Muscle of arm (tissue), 12 donors: ENCODE results near the gene JAG1. TPM values are rescaled to one million over a fixed set of nuclear protein-coding genes. Genes with fewer than 3 reads are reported as not detected.

Experiments used
- DNase-seq: peaks from one replicate; pipeline ENCODE4 v3.0.0-alpha.2; 2013
- polyA plus RNA-seq, 12 donors: library from polyadenylated mRNA; unstranded; fragments of 120-200 nt; gene quantifications; one replicate each; pipeline ENCODE4 v1.2.1, GENCODE V29; 2013; ENCODE audit not compliant: insufficient read length in 12 of 12

The JAG1 gene
- polyA plus RNA-seq, 12 donors: 26.4 to 72.9 (median 35.1) TPM; not detected in 1

DNA sequence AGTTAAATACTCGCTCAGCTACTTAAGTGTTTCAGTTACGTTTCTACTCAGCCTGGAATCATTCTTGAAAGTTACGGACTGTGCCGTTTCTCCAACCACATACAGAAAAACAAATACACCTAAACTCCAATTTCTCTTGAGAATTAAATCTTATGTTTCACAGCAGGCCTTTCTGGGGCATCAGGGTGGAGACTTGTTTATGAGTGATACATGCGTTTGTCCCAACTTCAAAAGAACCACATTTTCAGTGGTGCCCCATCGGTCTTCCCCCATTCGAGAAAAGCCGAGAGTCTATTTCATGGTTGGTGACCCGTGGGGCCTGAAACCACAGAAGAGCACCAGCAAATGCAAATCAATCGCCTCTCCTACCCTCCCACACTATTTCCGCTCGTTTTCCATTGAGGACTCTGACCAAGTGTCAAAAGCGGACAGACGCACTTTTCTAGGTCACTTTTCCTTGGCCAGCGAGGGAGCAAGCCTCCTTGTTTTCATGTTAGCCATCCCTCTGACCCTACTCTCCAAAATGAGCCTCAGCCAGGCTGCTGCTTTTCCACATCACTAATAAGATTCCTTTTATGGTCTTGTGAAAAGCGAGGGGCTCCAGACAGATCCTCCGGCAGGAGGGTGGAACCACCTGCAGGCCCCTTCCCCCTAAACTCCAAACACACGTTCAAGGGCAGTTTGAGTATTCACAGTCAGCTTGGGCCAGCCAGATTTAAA is 3.1 kb downstream of the JAG1 start:
- DNase-seq: no peak

DNA sequence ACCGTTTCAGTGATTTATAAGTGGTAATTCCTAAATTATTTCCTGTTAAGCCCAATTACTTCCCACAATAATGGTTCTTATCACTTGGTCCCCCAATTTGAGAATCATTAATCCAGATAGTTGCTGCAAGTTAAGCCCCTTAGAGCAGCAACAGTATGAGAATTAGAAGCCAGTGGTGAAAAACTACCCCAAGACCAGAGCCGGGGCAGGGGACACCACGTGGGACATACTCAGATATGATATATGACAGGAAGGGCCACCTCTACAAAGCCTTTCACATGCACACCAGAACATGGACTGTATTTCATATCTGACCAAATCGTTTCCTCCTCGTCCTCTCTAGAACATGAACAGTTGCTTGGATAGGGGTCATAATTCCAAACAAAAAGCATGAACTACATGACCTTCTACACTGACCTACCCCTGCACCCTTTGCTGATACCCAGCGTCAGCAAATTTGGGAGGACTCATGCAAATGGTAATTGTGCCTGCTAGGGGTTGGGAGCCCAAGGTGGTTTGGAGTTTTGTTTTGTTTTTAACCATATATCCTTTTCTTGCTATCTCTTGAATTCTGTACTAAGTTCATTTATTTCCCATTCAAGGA is 3.9 kb downstream of the JAG1 start:
- DNase-seq: no peak

DNA sequence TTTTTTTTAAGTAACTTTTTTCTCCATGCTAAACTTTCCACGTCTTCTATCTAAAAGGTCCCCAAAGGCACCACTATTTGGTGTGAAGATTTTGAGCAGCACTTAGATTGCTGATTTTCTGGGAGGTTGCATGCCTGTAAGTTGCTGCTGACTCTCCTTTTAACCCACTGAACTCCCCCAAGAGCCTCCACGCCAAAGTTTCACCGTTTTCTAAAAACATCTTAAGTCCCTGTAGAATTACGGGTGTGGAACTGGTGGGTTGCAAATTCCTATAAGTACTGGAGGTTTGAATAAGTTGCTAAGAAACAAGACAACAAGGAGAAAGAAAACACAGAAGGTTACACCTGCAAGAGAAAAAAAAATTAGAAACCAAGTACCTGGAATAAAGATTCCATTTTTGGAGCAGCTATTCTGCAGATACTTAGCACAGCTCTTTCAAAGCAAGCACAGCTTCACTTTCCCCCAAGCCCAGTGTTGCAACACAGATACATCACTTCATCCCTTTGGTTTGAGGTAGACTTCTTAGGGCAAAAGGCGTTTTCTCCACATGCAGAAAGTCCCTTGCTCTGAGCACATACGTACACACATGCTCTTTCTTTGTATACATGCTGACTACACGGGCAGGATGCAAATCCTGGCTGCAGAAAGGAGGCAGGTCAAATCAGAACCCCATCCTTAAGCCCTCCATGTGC is 5.0 kb downstream of the JAG1 start:
- DNase-seq: no peak

DNA sequence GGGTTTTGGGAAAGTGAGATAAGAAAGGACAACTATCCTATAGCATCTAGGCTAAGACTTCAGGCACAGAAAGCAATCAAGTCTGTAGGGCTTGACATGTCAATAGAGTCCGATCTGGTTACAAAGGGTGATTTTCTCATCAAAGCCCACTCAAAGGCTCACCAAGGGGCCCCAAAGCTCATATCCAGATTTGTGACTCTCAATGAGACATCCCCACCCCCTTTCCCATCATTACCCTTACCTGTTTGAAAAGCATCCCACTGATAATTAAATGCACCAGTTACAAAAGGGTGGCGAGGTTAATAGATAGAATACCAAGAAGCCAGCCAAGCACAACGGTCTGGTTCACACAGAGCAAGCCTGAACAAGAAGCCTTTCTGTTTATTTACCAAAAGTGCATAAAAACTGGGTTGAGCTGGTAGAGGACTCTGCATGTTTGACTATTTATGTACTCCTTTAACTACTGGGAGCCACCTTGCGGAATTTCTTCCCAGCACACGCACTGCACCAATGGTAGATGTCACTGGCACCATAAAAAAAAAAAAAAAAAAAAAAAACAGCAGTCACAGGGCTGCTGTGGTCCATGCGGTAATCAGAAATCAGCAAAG is 6.1 kb downstream of the JAG1 start:
- no peak for DNase-seq

DNA sequence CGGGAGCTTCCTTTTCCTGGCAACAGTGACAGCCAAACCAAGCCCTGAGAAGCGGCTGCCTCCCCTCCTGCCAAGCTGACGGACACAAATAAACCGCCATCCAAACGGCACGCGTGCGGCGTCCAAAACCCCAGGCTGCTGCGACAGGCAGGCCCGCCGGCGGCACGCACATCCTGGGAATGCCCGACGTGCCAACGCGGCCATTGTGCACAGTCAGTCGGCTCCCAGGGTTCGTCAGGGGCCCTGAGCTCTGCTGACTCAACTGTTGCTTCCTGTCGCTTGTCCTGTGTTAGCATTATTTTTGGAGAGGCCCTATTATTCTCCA is 6.8 kb downstream of the JAG1 start:
- DNase-seq: no peak

DNA sequence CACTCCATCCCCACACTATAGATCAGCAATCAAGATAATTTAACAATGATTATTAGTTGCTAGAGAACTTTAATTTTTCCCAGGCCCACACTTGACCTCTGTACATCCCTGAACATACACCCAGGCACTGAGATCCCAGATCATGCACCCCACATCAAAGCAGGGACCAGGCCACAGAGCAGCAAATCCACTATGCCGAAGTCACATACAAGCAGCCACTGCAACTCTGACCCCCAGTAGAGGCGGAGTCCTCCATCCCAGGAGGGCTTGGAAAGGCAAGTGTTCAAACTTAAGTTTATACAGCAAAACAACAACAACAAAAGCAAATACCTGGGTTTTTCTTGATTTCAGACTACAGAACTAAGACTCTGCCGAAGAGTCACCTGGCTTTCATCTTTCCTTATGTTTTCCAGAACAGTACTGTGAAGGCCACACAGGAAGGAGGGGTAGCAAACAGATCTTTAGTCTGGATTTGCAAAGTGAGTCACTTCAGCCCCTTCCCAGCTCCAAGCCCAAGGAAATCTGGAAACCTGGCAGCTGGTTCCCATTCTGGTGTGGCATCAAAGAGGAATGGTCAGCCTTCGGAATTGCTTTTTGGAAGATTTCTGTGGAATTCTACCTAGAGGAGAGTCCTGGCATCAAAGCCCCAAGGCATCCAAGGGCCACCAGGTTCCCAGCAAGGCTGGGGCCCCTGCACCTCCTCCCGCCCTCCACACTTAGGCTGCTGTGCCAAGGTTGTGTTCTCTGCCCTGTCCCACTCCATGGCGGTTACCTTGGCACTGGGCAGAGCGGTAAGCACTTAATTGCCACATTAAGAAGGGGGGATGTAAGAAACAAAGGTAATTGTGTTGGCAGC is 7.3 kb downstream of the JAG1 start:
- no peak for DNase-seq

DNA sequence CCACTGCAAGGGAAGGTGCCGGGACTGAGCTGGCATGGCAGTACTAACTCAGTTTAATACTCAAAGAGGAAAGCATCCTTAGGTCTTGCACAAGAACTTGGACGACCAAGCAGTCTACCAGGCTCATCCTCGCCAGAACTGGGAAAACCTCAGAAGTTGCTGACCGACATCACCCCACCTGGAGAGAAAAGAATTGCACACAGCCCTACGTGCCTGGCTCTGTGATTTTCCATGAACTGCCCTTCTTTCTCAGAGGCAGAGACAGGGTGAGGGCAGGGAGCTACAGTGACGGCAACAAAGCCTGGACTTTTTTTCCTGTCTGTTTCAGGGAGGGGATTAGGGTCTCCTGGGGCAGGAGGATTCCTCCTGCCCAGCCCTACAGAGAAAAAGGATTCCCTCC is 8.0 kb downstream of the JAG1 start:
- DNase-seq: no peak

DNA sequence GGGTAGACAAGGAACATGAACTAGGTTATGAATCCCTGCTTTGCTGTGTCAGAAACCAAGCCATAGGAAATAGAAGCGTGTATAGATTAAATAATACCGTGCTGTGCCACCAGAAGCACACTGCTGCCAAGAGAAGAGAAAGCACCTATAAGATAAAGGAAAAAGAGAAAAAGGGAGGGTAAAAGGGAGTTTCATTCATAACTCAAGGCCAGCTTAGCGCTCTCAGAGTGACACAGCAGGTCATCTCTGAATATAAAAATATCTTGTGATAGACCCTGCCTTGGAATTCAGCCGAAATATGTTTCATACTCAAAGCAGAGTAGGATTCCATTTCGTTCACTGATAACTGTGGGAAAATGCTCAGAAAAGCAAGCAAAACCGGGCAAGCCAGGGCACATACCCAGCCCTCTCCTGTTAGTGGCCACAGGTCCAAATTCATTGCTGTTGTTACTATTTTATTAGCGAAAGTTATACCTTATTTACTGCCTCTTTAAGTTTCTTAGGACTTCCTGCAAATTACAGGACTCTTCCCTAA is 8.7 kb downstream of the JAG1 start:
- DNase-seq: no peak

DNA sequence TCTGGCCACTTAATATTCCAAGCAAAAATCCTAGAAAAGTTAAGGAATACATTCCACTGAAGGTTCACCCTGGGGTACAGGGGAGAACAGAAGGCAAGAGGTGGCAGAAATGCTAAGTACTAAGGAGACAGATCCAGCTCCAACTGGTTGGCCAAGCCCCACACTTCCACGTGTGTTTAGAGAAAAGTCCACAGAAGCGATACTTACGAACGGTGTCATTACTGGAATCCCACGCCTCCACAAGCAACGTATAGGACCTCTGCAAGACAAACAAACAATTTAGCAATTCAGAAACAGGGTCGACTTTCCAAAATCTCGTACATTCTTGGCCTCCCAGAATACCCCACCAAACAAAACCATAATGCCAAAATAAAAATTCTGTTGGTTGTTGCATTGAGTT is 10.0 kb downstream of the JAG1 start:
- DNase-seq: no peak

DNA sequence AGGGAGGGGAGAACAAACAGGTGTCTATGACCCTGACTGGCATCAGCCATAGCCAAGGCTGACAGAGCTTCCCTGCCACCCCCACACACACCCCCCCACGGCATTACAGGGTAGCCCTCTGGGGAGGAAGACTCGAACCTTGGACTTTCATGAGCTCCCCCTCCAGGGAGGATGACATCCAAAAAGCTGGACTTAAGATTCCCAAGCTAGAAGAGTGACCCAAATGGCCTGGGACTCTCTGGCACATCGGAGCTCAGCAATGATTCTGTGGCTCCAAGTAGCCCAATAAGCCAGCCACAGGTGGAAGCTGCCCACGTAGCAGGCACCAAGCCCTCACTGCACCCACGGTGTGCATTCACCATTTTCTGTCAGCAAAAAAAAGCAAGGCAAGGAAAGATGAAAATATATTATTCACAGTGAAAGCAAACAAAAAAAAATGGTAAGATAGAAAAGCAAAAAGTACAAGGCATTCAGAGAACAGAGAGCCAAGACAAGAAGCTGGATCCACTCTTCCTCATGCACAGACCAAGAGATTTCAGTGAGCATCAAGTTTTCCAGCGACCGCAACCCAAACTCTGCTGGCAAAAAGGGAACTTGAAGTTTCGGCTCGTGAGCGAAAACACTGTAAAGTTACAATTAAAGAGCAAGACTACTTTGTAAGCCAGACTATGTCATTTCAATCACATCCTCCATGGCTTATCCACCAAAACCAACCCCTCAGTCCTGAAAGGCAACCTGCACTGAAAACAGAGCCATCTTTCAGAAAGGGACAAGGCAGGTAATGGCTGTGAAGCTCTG is 10.9 kb downstream of the JAG1 start:
- DNase-seq: no peak

DNA sequence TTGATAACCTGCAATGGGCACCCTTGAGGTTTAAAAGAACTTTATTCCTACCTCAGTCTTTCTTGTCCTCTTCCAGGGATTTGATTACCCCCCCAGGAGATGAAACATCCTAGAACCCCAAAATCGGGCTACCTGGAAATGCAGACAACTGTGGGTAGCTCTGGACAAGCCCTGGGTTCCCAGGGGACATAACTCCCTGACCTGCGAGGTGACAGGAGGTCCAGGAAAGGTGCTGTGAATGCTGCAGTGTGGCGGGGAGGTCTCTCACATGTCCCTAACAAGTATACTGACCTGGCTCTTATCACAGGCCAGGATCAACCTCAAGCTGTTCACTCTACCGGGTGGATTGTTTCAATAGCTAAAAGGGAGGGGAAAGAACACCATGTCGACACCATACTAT is 11.6 kb downstream of the JAG1 start:
- DNase-seq: no peak

DNA sequence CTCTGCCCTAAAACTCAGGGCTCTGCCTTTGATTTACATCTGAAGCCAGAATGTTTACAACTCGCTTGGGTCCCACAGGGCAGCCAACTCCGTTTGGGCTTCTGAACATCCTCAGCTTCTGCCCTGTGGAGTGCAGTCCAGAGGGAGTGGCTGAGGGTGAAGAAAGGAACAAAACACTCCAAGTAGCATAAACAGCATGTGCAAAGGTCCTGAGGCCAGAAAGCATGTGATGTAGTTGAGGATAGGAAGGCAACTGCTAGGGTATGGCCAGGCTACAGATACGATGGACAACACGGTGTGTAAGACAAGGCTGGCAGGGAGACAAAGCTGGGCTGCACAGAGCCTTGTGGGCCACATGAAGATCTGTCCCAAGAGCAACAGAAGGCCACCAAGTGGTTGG is 12.5 kb downstream of the JAG1 start:
- DNase-seq: no peak

DNA sequence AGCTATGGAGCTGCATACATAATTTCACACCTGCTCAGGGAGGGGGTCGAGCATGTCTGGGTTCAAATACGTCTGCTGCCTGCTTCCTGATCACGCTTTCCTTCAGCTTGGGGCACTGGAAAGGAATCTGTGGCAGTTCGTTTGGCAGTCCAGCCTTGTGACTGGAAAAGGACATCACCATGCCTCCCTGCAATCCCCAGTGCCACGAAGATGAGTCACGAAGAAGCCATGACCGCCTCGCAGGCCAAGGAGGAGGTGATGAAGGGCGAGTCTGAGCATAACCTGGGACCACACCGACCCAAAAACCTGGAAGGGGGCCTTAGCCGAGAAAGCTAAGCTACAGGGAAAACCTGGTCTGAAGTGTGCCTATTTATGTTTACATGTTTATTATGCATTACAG is 13.1 kb downstream of the JAG1 start:
- no peak for DNase-seq

DNA sequence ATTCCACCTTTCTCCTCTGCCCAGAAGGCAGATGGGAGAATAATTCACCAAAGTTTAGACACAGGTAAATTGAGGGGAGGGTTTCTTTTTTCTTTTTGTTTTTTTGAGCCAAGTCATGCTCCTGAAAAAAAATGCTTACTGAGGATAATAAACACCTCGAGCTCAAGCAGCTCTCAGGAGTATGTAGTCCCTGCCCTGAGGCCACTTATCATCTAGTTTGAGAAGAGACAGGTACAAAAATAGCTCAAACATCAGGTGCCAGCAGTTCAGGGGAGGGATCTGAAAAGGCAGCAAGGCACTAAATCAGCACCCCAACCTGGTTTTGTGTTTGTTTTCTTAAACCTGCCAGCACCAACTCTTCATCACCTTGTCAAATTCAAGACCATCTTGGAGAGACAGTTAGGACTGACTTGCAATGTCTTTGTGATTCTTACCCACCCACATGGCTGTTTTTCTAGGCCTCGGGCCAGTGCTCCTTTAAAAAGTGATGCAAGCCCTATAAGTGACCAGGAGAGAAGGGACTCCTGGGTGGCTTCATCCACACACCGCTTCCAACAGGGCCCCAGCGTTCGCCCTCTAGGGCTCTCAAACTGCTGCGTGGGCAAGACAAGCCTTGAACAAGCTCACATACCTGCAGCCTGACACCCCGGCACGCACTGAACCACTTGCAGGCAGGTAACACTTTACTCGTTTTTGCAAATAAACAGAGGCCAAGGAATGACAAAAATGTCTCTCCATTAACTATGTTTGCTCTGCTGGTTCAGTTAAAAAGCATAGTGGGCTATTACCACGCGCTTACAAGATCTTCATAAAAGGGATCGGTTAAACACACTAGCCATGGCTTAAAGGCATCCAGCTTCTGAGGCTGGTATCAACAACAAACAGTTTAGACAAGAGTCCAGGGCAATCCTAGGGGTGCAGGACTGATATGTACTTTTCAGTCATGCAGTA is 13.9 kb downstream of the JAG1 start:
- DNase-seq: no peak

DNA sequence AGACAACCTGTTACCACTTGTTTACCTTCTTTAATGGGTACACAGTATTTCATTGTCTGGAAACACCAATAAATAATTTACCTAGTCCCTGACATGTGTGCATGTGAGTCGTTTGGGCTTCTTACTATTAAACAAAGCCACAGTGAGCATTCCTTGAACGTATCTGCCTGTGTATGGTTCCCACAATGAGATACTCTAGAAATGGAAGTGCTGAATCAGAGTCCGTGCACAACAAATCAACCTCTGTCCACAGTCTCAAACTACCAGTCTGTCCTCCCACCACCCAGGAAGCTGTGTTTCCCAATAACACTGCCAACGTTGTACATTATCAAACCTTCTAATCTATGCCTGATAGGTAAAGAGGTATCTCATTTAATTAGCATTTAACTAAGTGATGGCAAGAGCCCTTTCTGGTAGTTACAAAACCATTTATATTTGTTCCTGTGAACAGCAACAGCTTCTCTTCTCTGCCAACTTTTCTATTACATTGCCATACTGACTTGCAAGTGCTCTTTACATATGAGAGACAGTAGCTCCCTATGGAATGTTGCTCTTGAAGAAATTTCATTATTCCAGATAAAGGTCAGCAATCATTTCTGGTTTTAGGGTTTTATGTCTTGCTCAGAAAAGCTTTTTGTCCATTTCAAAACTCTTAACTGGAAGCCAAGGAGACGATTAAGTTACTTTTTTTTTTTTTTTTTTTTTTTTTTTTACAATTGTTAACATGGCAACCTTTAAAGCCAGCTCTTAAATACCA is 14.7 kb downstream of the JAG1 start:
- no peak for DNase-seq

DNA sequence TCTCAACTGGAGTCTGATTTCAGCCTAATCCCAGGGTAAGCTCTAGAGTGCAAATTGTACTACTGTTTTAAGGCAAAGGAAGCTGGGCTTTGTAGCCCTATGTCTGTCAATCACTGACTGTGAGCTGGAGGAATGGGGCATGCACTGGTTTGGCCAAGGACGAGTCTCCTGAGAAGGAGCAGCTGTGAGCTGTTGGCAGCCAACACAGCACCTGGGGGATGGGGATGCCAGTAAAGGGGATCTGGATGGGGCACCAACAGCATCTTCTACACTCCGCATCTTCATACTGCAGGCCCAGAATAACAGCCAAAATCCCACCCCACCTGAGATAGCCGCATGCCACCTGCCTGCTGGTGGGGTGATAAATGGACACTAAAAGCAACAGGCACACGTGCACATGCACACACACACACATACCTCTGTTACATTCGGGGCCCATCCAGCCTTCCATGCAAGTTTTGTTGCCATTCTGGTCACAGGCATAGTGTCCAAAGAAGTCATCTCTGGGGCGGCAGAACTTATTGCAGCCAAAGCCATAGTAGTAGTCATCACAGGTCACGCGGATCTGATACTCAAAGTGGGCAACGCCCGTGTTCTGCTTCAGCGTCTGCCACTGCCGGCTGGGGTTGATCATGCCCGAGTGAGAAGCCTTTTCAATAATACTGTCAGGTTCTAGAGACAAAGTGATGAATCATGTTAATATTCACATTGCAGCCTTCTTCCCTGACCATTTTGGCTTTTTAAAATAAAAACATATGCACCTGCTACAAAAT is 15.6 kb downstream of the JAG1 start:
- DNase-seq: no peak

DNA sequence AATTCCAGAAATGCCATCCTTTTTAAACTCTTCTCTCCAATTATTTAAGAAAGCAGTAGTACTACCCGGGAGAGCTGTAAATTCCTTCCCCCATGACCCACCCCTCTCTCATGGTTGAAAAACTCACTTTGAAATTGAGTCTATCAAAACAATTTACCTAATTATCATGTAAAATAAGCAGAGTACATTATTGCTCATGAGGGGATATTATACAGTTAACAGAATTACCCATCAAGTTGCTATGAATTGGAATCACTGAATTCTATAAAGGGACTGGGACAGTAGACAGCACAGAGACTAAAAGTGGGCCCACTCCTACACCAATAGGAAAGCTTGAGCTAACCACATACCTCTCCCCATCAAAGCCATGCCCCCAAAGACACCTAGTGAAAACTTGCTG is 16.3 kb downstream of the JAG1 start:
- DNase-seq: no peak
